GM21786 (cell line): Measurements from ENCODE around the gene TBC1D22A.
"Not testable (repeated sequence)": the region's sequence is repeated elsewhere in the genome, so short reads cannot be mapped to it uniquely, and the experiment has no call there.

Experiments
- ATAC-seq: cut with Tn5 transposase; IDR thresholded peaks from one replicate; pipeline ENCODE4 v1.9.1; 2021; ENCODE audit not compliant: unreplicated experiment

Gene TBC1D22A

GRCh38 chr22:47112582-47112965, 350.1 kb downstream of the TBC1D22A start:
- no peak for ATAC-seq

- no peak for ATAC-seq
Observed at GRCh38 chr22:47112994-47113852, 350.8 kb downstream of the TBC1D22A start.

- no peak for ATAC-seq
Observed at GRCh38 chr22:47113853-47114415, 351.5 kb downstream of the TBC1D22A start.

GRCh38 chr22:47114813-47115517, 352.5 kb downstream of the TBC1D22A start:
- no peak for ATAC-seq

- ATAC-seq = no peak
Observed at GRCh38 chr22:47115518-47115890, 353.1 kb downstream of the TBC1D22A start.

DNA sequence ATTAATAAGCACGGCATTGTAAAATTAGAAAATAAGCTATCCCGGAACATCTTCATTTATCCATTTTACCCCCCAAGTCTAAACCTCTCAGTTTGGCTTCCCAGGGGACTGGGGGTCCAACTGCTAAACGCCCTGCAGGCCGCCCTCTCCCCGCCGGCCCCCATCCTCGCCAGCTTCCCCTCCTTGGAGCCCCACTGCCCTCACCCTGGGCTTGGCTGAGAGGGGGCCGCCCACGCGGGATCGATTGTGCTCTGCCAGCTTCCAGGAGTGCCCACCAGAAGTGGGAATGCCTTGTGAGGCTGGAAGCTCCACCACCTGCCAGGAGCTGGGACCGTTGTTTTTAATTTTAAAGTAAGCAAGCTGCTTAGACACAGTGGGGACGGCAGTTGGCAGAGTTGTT, 353.5 kb downstream of the TBC1D22A start:
- no peak for ATAC-seq

DNA sequence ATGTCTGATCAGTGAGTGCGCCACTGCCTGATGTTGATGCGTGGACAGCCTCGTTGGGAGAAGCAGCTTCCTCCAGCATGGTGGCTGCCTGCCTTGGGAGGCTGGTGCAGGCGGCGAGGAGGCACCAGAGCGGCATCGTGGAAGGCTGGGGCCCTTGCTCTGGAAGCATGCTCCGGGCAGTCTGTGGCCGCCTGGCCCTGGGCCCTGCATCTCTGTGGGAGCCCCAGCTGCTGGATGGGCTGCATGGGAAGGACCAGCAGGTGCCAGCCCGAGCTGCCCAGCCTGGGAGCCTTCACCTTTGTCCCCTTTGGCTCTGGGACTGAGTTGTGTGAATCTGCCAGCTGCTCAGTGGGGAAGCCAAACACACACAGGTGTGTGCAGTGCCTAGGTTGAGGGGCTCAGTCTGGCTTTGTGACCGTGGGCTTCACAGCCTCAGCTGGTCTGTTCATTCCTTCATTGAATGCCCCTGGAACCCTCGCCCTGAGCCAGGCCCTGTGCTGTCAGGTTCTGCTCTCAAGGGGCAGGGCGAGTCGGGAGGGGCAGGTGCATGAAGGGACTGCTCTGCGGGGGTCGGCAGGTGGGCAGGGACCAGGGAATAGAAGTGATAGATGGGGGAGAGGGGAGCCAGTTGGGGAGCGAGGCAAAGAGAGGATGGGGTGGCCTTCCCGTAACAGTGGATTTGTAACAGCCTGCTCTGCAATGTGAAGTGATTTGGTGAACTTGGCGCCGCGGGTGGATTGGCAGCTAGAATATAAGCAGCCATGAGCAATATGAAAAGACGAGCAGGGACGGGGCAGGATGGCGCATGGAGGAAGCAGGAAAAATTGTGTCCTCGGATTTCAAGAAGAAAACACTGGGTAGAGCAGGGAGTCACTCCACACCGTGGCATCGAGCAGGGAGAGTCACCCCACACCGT, 354.2 kb downstream of the TBC1D22A start:
- ATAC-seq = no peak

- ATAC-seq = not testable (repeated sequence)
Observed at GRCh38 chr22:47117442-47117841, 355.0 kb downstream of the TBC1D22A start.

GRCh38 chr22:47119181-47119580, 356.7 kb downstream of the TBC1D22A start:
- no peak for ATAC-seq

DNA sequence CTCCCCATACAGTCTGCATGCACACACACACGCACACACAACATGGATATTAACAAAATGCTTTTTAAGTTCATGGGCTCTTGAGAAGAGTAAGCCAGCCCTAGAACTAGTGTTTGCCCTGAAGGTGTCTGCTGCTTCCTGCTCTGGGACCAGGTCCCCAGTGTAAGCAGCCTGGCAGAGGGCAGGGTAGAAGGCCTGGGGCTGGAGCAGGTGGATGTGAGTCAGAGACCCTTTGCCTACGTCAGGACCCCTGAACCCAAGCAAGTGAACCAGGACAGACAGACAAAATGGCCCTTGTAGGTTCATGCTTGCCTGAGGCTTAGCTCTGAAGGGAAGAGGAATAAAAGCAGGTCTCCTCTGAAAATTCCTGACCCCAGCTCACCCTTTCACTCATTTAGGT, 357.9 kb downstream of the TBC1D22A start:
- no peak for ATAC-seq

GRCh38 chr22:47121791-47122190, 359.3 kb downstream of the TBC1D22A start:
- ATAC-seq = no peak

GRCh38 chr22:47122441-47123000, 360.1 kb downstream of the TBC1D22A start:
- no peak for ATAC-seq

DNA sequence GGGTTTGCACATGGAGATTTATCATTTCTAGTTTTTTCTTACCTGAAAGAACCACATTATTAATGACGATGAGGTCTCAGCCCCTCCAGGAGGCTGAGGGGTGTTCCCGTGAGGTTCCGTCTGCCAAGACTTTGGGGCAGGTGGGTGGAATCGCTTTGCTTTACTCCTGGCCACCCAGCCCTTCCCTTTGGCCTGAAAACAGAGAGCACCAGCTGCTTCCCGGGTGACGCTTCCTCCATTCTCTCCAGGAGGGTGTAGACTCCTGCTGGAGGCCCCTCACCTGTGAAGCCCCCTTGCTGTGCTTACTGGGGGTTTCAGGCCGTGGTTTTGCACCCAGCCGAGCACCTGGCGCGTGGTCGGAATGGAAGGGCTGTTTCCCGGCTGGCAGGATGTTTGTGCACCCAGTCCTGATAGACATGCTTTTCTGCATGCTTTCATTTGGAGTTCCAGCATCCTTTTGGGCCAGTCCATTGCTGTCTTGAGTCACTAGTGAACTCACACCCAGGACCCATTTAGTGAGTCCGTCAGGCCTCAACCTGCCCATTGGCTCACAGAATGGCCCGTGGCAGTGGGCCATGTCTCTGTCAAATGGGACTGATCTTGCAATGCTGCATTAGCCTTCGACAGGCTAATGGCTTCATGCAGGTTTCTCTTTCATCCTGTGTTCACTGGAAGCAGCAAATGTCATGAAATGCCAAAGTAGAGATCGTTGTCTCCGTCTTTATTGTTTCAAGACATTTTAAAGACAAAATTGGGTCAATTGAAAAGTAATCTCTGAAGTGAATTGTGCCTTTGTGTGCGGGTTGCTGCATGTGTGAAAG, 360.8 kb downstream of the TBC1D22A start:
- no peak for ATAC-seq

DNA sequence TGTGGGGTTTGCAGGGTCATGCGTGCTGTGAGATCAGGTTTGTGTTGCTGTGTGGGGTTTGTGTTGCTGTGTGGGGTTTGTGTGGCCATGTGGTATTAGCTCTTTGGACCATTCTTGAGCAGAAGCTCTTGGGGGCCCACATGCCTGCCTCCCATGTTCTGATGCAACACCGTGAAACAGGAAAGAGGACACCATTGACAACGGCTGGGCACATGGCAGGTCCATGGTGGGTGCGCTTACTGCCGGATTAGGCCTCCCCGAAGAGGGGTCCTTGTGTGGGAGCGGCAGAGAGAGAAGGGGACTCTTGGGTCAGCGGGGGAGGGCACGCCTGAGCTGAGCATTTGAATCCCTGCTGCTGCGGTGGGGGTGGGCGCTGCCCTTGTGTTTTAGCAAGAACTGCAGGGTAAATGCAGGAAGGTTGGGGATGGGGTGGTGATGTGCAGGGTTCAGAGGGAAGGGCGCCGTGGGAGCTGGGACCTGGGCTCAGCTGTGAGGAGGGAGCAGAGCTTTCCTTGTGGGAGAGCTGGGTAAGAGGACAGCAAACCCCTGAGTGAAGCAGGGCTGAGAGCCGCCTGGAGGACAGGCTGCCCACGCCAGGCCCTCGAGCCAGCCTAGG, 361.5 kb downstream of the TBC1D22A start:
- no peak for ATAC-seq

- ATAC-seq = no peak
Observed at GRCh38 chr22:47124451-47124881, 362.0 kb downstream of the TBC1D22A start.

DNA sequence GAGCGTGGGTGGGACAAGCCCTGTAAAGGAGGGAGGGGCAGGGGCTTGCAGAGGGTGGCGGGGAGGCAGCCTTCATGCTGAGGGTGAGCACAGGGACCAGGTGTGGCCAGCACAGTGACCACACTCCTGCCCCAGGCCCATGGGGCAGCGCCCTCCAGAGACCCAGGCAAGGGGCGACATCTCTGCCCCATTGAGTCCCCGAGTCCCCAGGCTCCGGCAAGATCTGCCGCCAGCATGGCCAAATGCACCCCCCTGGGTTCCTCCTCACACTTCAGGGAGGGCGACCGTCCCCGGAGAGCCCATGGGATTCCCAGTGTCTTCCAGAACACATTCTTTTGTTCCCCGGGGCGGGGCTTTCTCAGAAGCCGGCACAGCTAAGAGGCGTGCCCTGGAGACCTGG, 362.5 kb downstream of the TBC1D22A start:
- ATAC-seq = no peak

- no peak for ATAC-seq
Observed at GRCh38 chr22:47125603-47126002, 363.2 kb downstream of the TBC1D22A start.

GRCh38 chr22:47126344-47126811, 363.9 kb downstream of the TBC1D22A start:
- ATAC-seq = no peak

DNA sequence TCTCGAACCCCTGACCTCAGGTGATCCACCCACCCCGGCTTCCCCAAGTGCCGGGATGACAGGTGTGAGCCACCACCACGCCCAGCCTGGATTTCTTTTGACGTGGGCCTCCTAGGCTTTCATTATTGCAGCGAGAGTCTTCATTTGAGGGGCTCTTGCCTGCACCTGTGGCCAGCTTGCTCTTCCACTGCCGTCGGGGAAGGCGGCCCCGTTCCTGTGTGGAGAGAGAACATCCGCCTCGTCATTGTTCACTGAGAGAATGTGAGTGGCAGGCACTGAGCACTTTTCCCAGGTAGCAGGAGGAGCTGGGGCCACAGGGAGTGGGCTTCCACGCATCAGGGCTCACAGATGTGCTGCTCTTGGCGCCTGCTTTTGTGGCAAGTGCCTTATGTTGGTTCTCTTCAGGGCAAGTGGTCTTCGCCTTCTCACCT, 365.0 kb downstream of the TBC1D22A start:
- no peak for ATAC-seq
